Skeletal muscle tissue (tissue), 4 donors: ENCODE measurements around the gene DDX6. TPM values are rescaled to one million over a fixed set of nuclear protein-coding genes. Genes with fewer than 3 reads are reported as not detected.
"Not testable (repeated sequence)": the region's sequence is repeated elsewhere in the genome, so short reads cannot be mapped to it uniquely, and the experiment has no call there.

Experiments used
- H3K27ac ChIP-seq: one replicate; pipeline ENCODE4 v1.7.0; 2013; ENCODE audit warnings: mild to moderate bottlenecking, low read depth, low read length, inconsistent platforms
- H3K27me3 ChIP-seq, 3 donors: one replicate each; pipeline ENCODE4 v1.7.0; 2013; ENCODE audit warnings: low read length in 3 of 3; ENCODE audit not compliant: control insufficient read depth in 3 of 3, insufficient read depth in 3 of 3
- H3K36me3 ChIP-seq, 3 donors: one replicate each; pipeline ENCODE4 v1.7.0; 2013; ENCODE audit warnings: low read length in 3 of 3; ENCODE audit not compliant: control insufficient read depth in 3 of 3, insufficient read depth in 3 of 3
- H3K4me1 ChIP-seq, 3 donors: one replicate each; pipeline ENCODE4 v1.7.0; 2013; ENCODE audit warnings: low read length in 3 of 3, mild to moderate bottlenecking in 3 of 3; ENCODE audit not compliant: control insufficient read depth in 3 of 3, insufficient read depth in 3 of 3
- H3K4me3 ChIP-seq, 3 donors: one replicate each; pipeline ENCODE4 v1.7.0; 2013; ENCODE audit warnings: low read length in 3 of 3
- H3K9ac ChIP-seq, 3 donors: one replicate each; pipeline ENCODE4 v1.7.0; 2013; ENCODE audit warnings: low read length in 3 of 3, mild to moderate bottlenecking in 3 of 3, moderate library complexity in 2 of 3, low read depth in 1 of 3
- H3K9me3 ChIP-seq, 3 donors: one replicate each; pipeline ENCODE4 v1.7.0; 2013; ENCODE audit warnings: low read length in 3 of 3; ENCODE audit not compliant: control insufficient read depth in 3 of 3
- total RNA-seq: library from RNA; depleted of rRNA; stranded (reverse); fragments of >200 nt; gene quantifications from one replicate; pipeline ENCODE4 v1.2.3, GENCODE V29; 2014
- donor health status: Osteomylitis.

Gene DDX6
- total RNA-seq, 1 donor from 2014 or later, result 103 TPM

- Histone ChIP-seq H3K9me3 (no peaks in the 10 kb centered on the region), H3K27me3 (no peaks in the 10 kb centered on the region), H3K4me3 (no peak overlapping the region), H3K36me3 (peaks cover 2 to 16% (median 7%) of the 10 kb centered on the region in 3 donors), H3K4me1 (peaks cover 26 to 27% (median 26%) of the 10 kb centered on the region in 3 donors), H3K9ac (no peak overlapping the region), H3K27ac (no peak overlapping the region)
These were observed 22.3 kb downstream of the DDX6 start for GRCh38 chr11:118768690-118769089.

GRCh38 chr11:118766035-118766434, 24.9 kb downstream of the DDX6 start:
- Histone ChIP-seq H3K36me3 (peaks cover 12 to 32% (median 22%) of the 10 kb centered on the region in 3 donors), H3K9me3 (no peaks in the 10 kb centered on the region), H3K27me3 (no peaks in the 10 kb centered on the region), H3K9ac (no peak overlapping the region), H3K4me3 (no peak overlapping the region), H3K27ac (no peak overlapping the region), H3K4me1 (peaks cover 9 to 13% (median 9%) of the 10 kb centered on the region in 3 donors)

GRCh38 chr11:118765095-118765691, 25.8 kb downstream of the DDX6 start:
- not testable (repeated sequence) for H3K27me3 ChIP-seq, H3K4me3 ChIP-seq, H3K9ac ChIP-seq, H3K9me3 ChIP-seq, H3K27ac ChIP-seq, H3K4me1 ChIP-seq
- H3K36me3 ChIP-seq, result peaks cover 16 to 36% (median 25%) of the 10 kb centered on the region in 3 donors

GRCh38 chr11:118763041-118763440, 27.9 kb downstream of the DDX6 start:
- Histone ChIP-seq H3K27ac (no peak overlapping the region), H3K4me1 (peaks cover 2 to 4% (median 4%) of the 10 kb centered on the region in 3 donors), H3K27me3 (no peaks in the 10 kb centered on the region), H3K9ac (no peak overlapping the region), H3K9me3 (no peaks in the 10 kb centered on the region), H3K4me3 (no peak overlapping the region), H3K36me3 (peaks cover 27 to 53% (median 44%) of the 10 kb centered on the region in 3 donors)

- not testable (repeated sequence) for H3K27me3 ChIP-seq, H3K9ac ChIP-seq, H3K4me1 ChIP-seq, H3K27ac ChIP-seq, H3K9me3 ChIP-seq, H3K4me3 ChIP-seq
- H3K36me3 ChIP-seq, result peaks cover 31 to 55% (median 48%) of the 10 kb centered on the region in 3 donors
These were observed 29.0 kb downstream of the DDX6 start for GRCh38 chr11:118761981-118762380.

GRCh38 chr11:118757876-118758399, 33.0 kb downstream of the DDX6 start:
- no peak overlapping the region for H3K9ac ChIP-seq
- H3K9me3 ChIP-seq, result no peaks in the 10 kb centered on the region
- peaks cover 59 to 76% (median 73%) of the 10 kb centered on the region in 3 donors for H3K36me3 ChIP-seq
- no peaks in the 10 kb centered on the region for H3K27me3 ChIP-seq
- H3K4me3 ChIP-seq, result no peak overlapping the region
- no peaks in the 10 kb centered on the region for H3K4me1 ChIP-seq
- H3K27ac ChIP-seq, result no peak overlapping the region

- H3K9ac ChIP-seq, result no peak overlapping the region
- H3K27ac ChIP-seq, result no peak overlapping the region
- peaks cover 46 to 74% (median 59%) of the 10 kb centered on the region in 3 donors for H3K36me3 ChIP-seq
These were observed 38.3 kb downstream of the DDX6 start for GRCh38 chr11:118752654-118753053.

GRCh38 chr11:118749429-118749828, 41.5 kb downstream of the DDX6 start:
- H3K27me3 ChIP-seq, result no peaks in the 10 kb centered on the region
- H3K36me3 ChIP-seq, result peaks cover 25 to 45% (median 37%) of the 10 kb centered on the region in 3 donors
- no peaks in the 10 kb centered on the region for H3K9me3 ChIP-seq
- H3K27ac ChIP-seq, result no peak overlapping the region
- H3K4me1 ChIP-seq, result peaks cover 0 to 3% (median 0%) of the 10 kb centered on the region in 3 donors
- H3K4me3 ChIP-seq, result no peak overlapping the region
- H3K9ac ChIP-seq, result no peak overlapping the region

More at GRCh38 chr11:118752654-118753053, 38.3 kb downstream of the DDX6 start:
- H3K4me3 ChIP-seq, result no peak overlapping the region
- no peaks in the 10 kb centered on the region for H3K9me3 ChIP-seq
- no peaks in the 10 kb centered on the region for H3K27me3 ChIP-seq
- peaks cover 0 to 3% (median 0%) of the 10 kb centered on the region in 3 donors for H3K4me1 ChIP-seq

GRCh38 chr11:118748056-118748455, 42.9 kb downstream of the DDX6 start:
- Histone ChIP-seq H3K9me3 (no peaks in the 10 kb centered on the region), H3K4me3 (no peak overlapping the region), H3K4me1 (peaks cover 0 to 3% (median 0%) of the 10 kb centered on the region in 3 donors), H3K27me3 (no peaks in the 10 kb centered on the region), H3K36me3 (peaks cover 16 to 35% (median 26%) of the 10 kb centered on the region in 3 donors), H3K27ac (no peak overlapping the region), H3K9ac (no peak overlapping the region)

- H3K36me3 ChIP-seq, result peaks cover 10 to 25% (median 17%) of the 10 kb centered on the region in 3 donors
- H3K9ac ChIP-seq, result no peak overlapping the region
- no peaks in the 10 kb centered on the region for H3K27me3 ChIP-seq
- no peak overlapping the region for H3K27ac ChIP-seq
- H3K9me3 ChIP-seq, result no peaks in the 10 kb centered on the region
- H3K4me3 ChIP-seq, result no peak overlapping the region
- H3K4me1 ChIP-seq, result peaks cover 0 to 3% (median 0%) of the 10 kb centered on the region in 3 donors
These were observed 43.9 kb downstream of the DDX6 start for GRCh38 chr11:118746988-118747585.
